ENCODE measurements around the gene C6orf120.

Gene C6orf120

GRCh38 chr6:169663468-169663867 lies 38.5 kb upstream of the C6orf120 start:
- H3K27me3 ChIP-seq (ENCODE audit: control insufficient read depth, insufficient read depth, low read length): no peaks in the 10 kb centered on the region
- H3K4me1 ChIP-seq (ENCODE audit: control insufficient read depth, insufficient read depth, low read length): peaks cover 7% of the 10 kb centered on the region
- H3K36me3 ChIP-seq (ENCODE audit: control insufficient read depth, insufficient read depth, low read length): peaks cover 89% of the 10 kb centered on the region
- H3K4me3 ChIP-seq (ENCODE audit: low read depth, low read length): no peak overlapping the region
- no peak overlapping the region for H3K9ac ChIP-seq (ENCODE audit: low read length)
- no peak overlapping the region for H3K27ac ChIP-seq (ENCODE audit: low read depth, low read length)
- H3K9me3 ChIP-seq (ENCODE audit: control insufficient read depth, insufficient read depth, low read depth, low read length): no peaks in the 10 kb centered on the region

GRCh38 chr6:169664227-169664626 lies 37.7 kb upstream of the C6orf120 start:
- Histone ChIP-seq H3K27ac (ENCODE audit: low read depth, low read length) (no peak overlapping the region), H3K9me3 (ENCODE audit: control insufficient read depth, insufficient read depth, low read depth, low read length) (no peaks in the 10 kb centered on the region), H3K9ac (ENCODE audit: low read length) (no peak overlapping the region), H3K36me3 (ENCODE audit: control insufficient read depth, insufficient read depth, low read length) (peaks cover 91% of the 10 kb centered on the region), H3K4me3 (ENCODE audit: low read depth, low read length) (no peak overlapping the region), H3K4me1 (ENCODE audit: control insufficient read depth, insufficient read depth, low read length) (peaks cover 14% of the 10 kb centered on the region), H3K27me3 (ENCODE audit: control insufficient read depth, insufficient read depth, low read length) (no peaks in the 10 kb centered on the region)

GRCh38 chr6:169665289-169665688 lies 36.6 kb upstream of the C6orf120 start:
- H3K27me3 ChIP-seq (ENCODE audit: control insufficient read depth, insufficient read depth, low read length): no peaks in the 10 kb centered on the region
- no peak overlapping the region for H3K4me3 ChIP-seq (ENCODE audit: low read depth, low read length)
- H3K36me3 ChIP-seq (ENCODE audit: control insufficient read depth, insufficient read depth, low read length): peaks cover 91% of the 10 kb centered on the region
- no peaks in the 10 kb centered on the region for H3K9me3 ChIP-seq (ENCODE audit: control insufficient read depth, insufficient read depth, low read depth, low read length)
- no peak overlapping the region for H3K27ac ChIP-seq (ENCODE audit: low read depth, low read length)
- no peak overlapping the region for H3K9ac ChIP-seq (ENCODE audit: low read length)
- H3K4me1 ChIP-seq (ENCODE audit: control insufficient read depth, insufficient read depth, low read length): peaks cover 12% of the 10 kb centered on the region

GRCh38 chr6:169666441-169666840 lies 35.5 kb upstream of the C6orf120 start:
- H3K27ac ChIP-seq (ENCODE audit: low read depth, low read length): no peak overlapping the region
- H3K9ac ChIP-seq (ENCODE audit: low read length): no peak overlapping the region
- H3K27me3 ChIP-seq (ENCODE audit: control insufficient read depth, insufficient read depth, low read length): no peaks in the 10 kb centered on the region
- H3K36me3 ChIP-seq (ENCODE audit: control insufficient read depth, insufficient read depth, low read length): peaks cover 92% of the 10 kb centered on the region
- H3K9me3 ChIP-seq (ENCODE audit: control insufficient read depth, insufficient read depth, low read depth, low read length): no peaks in the 10 kb centered on the region
- H3K4me3 ChIP-seq (ENCODE audit: low read depth, low read length): no peak overlapping the region
- peaks cover 12% of the 10 kb centered on the region for H3K4me1 ChIP-seq (ENCODE audit: control insufficient read depth, insufficient read depth, low read length)

- H3K27me3 ChIP-seq (ENCODE audit: control insufficient read depth, insufficient read depth, low read length): no peaks in the 10 kb centered on the region
- no peak overlapping the region for H3K9ac ChIP-seq (ENCODE audit: low read length)
- H3K27ac ChIP-seq (ENCODE audit: low read depth, low read length): no peak overlapping the region
- H3K36me3 ChIP-seq (ENCODE audit: control insufficient read depth, insufficient read depth, low read length): peaks cover 93% of the 10 kb centered on the region
- peaks cover 12% of the 10 kb centered on the region for H3K4me1 ChIP-seq (ENCODE audit: control insufficient read depth, insufficient read depth, low read length)
- H3K9me3 ChIP-seq (ENCODE audit: control insufficient read depth, insufficient read depth, low read depth, low read length): no peaks in the 10 kb centered on the region
- no peak overlapping the region for H3K4me3 ChIP-seq (ENCODE audit: low read depth, low read length)
Measured at GRCh38 chr6:169667716-169668115, 34.2 kb upstream of the C6orf120 start.

- H3K4me3 ChIP-seq (ENCODE audit: low read depth, low read length): no peak overlapping the region
- H3K36me3 ChIP-seq (ENCODE audit: control insufficient read depth, insufficient read depth, low read length): peaks cover 87% of the 10 kb centered on the region
- no peaks in the 10 kb centered on the region for H3K27me3 ChIP-seq (ENCODE audit: control insufficient read depth, insufficient read depth, low read length)
Measured at GRCh38 chr6:169668203-169668847, 33.6 kb upstream of the C6orf120 start.

GRCh38 chr6:169669147-169669546 lies 32.8 kb upstream of the C6orf120 start:
- no peaks in the 10 kb centered on the region for H3K27me3 ChIP-seq (ENCODE audit: control insufficient read depth, insufficient read depth, low read length)
- H3K9me3 ChIP-seq (ENCODE audit: control insufficient read depth, insufficient read depth, low read depth, low read length): no peaks in the 10 kb centered on the region
- no peak overlapping the region for H3K27ac ChIP-seq (ENCODE audit: low read depth, low read length)
- H3K36me3 ChIP-seq (ENCODE audit: control insufficient read depth, insufficient read depth, low read length): peaks cover 78% of the 10 kb centered on the region
- H3K9ac ChIP-seq (ENCODE audit: low read length): no peak overlapping the region
- H3K4me1 ChIP-seq (ENCODE audit: control insufficient read depth, insufficient read depth, low read length): peaks cover 12% of the 10 kb centered on the region
- no peak overlapping the region for H3K4me3 ChIP-seq (ENCODE audit: low read depth, low read length)

More at GRCh38 chr6:169668203-169668847, 33.6 kb upstream of the C6orf120 start:
- no peak overlapping the region for H3K27ac ChIP-seq (ENCODE audit: low read depth, low read length)
- H3K9ac ChIP-seq (ENCODE audit: low read length): no peak overlapping the region
- H3K4me1 ChIP-seq (ENCODE audit: control insufficient read depth, insufficient read depth, low read length): peaks cover 12% of the 10 kb centered on the region
- no peaks in the 10 kb centered on the region for H3K9me3 ChIP-seq (ENCODE audit: control insufficient read depth, insufficient read depth, low read depth, low read length)

GRCh38 chr6:169669889-169670288 lies 32.0 kb upstream of the C6orf120 start:
- Histone ChIP-seq H3K4me1 (ENCODE audit: control insufficient read depth, insufficient read depth, low read length) (peaks cover 12% of the 10 kb centered on the region), H3K9ac (ENCODE audit: low read length) (no peak overlapping the region), H3K36me3 (ENCODE audit: control insufficient read depth, insufficient read depth, low read length) (peaks cover 74% of the 10 kb centered on the region), H3K27me3 (ENCODE audit: control insufficient read depth, insufficient read depth, low read length) (no peaks in the 10 kb centered on the region), H3K27ac (ENCODE audit: low read depth, low read length) (no peak overlapping the region), H3K4me3 (ENCODE audit: low read depth, low read length) (no peak overlapping the region), H3K9me3 (ENCODE audit: control insufficient read depth, insufficient read depth, low read depth, low read length) (0 out of 2 replicates have a peak, but pooled peaks cover under 1% of the 10 kb centered on the region)

- no peak overlapping the region for H3K4me3 ChIP-seq (ENCODE audit: low read depth, low read length)
- no peak overlapping the region for H3K27ac ChIP-seq (ENCODE audit: low read depth, low read length)
- H3K4me1 ChIP-seq (ENCODE audit: control insufficient read depth, insufficient read depth, low read length): peaks cover 12% of the 10 kb centered on the region
- no peak overlapping the region for H3K9ac ChIP-seq (ENCODE audit: low read length)
- H3K27me3 ChIP-seq (ENCODE audit: control insufficient read depth, insufficient read depth, low read length): no peaks in the 10 kb centered on the region
- H3K36me3 ChIP-seq (ENCODE audit: control insufficient read depth, insufficient read depth, low read length): peaks cover 67% of the 10 kb centered on the region
- H3K9me3 ChIP-seq (ENCODE audit: control insufficient read depth, insufficient read depth, low read depth, low read length): 0 out of 2 replicates have a peak, but pooled peaks cover 2% of the 10 kb centered on the region
Measured at GRCh38 chr6:169671563-169671962, 30.4 kb upstream of the C6orf120 start.

GRCh38 chr6:169675011-169675410 lies 26.9 kb upstream of the C6orf120 start:
- Histone ChIP-seq H3K36me3 (ENCODE audit: control insufficient read depth, insufficient read depth, low read length) (peaks cover 69% of the 10 kb centered on the region), H3K27ac (ENCODE audit: low read depth, low read length) (no peak overlapping the region)

GRCh38 chr6:169677096-169677495 lies 24.8 kb upstream of the C6orf120 start:
- Histone ChIP-seq H3K9ac (ENCODE audit: low read length) (no peak overlapping the region), H3K4me1 (ENCODE audit: control insufficient read depth, insufficient read depth, low read length) (no peaks in the 10 kb centered on the region), H3K36me3 (ENCODE audit: control insufficient read depth, insufficient read depth, low read length) (peaks cover 68% of the 10 kb centered on the region), H3K27me3 (ENCODE audit: control insufficient read depth, insufficient read depth, low read length) (no peaks in the 10 kb centered on the region), H3K9me3 (ENCODE audit: control insufficient read depth, insufficient read depth, low read depth, low read length) (peaks cover 11% of the 10 kb centered on the region; the same call in 1 of the 2 replicates), H3K4me3 (ENCODE audit: low read depth, low read length) (no peak overlapping the region), H3K27ac (ENCODE audit: low read depth, low read length) (no peak overlapping the region; the same call in 1 of the 2 replicates)

More at GRCh38 chr6:169675011-169675410, 26.9 kb upstream of the C6orf120 start:
- no peak overlapping the region for H3K9ac ChIP-seq (ENCODE audit: low read length)
- no peaks in the 10 kb centered on the region for H3K4me1 ChIP-seq (ENCODE audit: control insufficient read depth, insufficient read depth, low read length)
- peaks cover 5% of the 10 kb centered on the region; the same call in 1 of the 2 replicates for H3K9me3 ChIP-seq (ENCODE audit: control insufficient read depth, insufficient read depth, low read depth, low read length)
- H3K4me3 ChIP-seq (ENCODE audit: low read depth, low read length): no peak overlapping the region
- no peaks in the 10 kb centered on the region for H3K27me3 ChIP-seq (ENCODE audit: control insufficient read depth, insufficient read depth, low read length)

Data from HUES6 (cell line).